IMR-90 (cell line): Measurements from ENCODE around the gene RBMS2.

ENCODE experiments used
- CEBPB ChIP-seq: IDR thresholded peaks from 2 replicates; pipeline ENCODE4 v1.6.1; 2012; ENCODE audit warnings: low read depth, low read length, improper control_type of control experiment
- CHD1 ChIP-seq: IDR thresholded peaks from 2 replicates; pipeline ENCODE4 v1.6.1; 2012; ENCODE audit warnings: low read depth, low read length, improper control_type of control experiment
- FOS ChIP-seq: fragments of 150-350 bp; IDR thresholded peaks from 2 replicates; pipeline ENCODE4 v1.6.1; 2016; ENCODE audit warnings: low read depth, low read length
- MAFK ChIP-seq: IDR thresholded peaks from 2 replicates; pipeline ENCODE4 v1.6.1; 2012; ENCODE audit warnings: low read depth, low read length, improper control_type of control experiment
- MAZ ChIP-seq: IDR thresholded peaks from 2 replicates; pipeline ENCODE4 v1.6.1; 2012; ENCODE audit warnings: low read depth, mild to moderate bottlenecking, low read length, improper control_type of control experiment, moderate library complexity, borderline replicate concordance
- NFE2L2 ChIP-seq: fragments of 150-350 bp; IDR thresholded peaks from 2 replicates; pipeline ENCODE4 v1.6.1; 2016; ENCODE audit warnings: low read depth, mild to moderate bottlenecking, low read length
- POLR2A ChIP-seq: IDR thresholded peaks from 2 replicates; pipeline ENCODE4 v1.6.1; 2012; ENCODE audit warnings: mild to moderate bottlenecking, low read depth, low read length
- RAD21 ChIP-seq: IDR thresholded peaks from 2 replicates; pipeline ENCODE4 v1.6.1; 2012; ENCODE audit warnings: low read length, improper control_type of control experiment
- SMC3 ChIP-seq: fragments of 150-350 bp; IDR thresholded peaks from 2 replicates; pipeline ENCODE4 v1.6.1; 2016; ENCODE audit warnings: low read depth, mild to moderate bottlenecking, antibody characterized with exemption, low read length, moderate library complexity
- TF ChIP-seq, protein P1 (sequence below): conservative IDR thresholded peaks from 2 replicates; pipeline ENCODE4 v1.5.1; 2012; ENCODE audit warnings: mild to moderate bottlenecking, low read depth, low read length, improper control_type of control experiment
- TF ChIP-seq, protein P2 (sequence below): fragments of 150-350 bp; IDR thresholded peaks from 2 replicates; pipeline ENCODE4 v1.6.1; 2016; ENCODE audit warnings: low read depth, mild to moderate bottlenecking, low read length, moderate library complexity, borderline replicate concordance
- TF ChIP-seq, protein P3 (sequence below): fragments of 150-350 bp; IDR thresholded peaks from 2 replicates; pipeline ENCODE4 v1.6.1; 2017; ENCODE audit warnings: mild to moderate bottlenecking, antibody characterized with exemption, low read length, low read depth

DNA sequence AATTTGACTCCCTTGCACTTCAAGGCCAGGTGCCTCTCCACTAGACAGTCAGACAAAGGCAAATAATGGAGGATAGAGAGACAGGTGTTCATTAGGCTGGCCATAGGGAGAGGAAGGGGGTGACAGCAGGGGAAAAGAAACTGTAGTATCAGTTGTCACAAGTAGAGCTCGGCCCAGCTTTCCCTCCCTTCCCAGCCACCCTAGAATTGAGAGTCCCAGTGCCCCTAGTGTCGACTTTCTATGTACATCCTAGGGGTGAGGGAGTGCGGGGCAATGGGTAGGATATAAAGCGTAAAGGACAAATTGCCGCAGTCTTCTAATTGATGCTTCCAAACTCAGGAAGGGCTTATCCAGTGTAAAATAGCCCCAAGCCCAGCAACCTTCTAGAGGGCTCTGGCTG lies 69.5 kb downstream of the RBMS2 start:
- TF ChIP-seq NFE2L2 (no peak), POLR2A (no peak), RAD21 (no peak), CEBPB (no peak), CHD1 (no peak), SMC3 (no peak), MAFK (no peak), MAZ (no peak), FOS (no peak)
- TF ChIP-seq, protein P1, sequence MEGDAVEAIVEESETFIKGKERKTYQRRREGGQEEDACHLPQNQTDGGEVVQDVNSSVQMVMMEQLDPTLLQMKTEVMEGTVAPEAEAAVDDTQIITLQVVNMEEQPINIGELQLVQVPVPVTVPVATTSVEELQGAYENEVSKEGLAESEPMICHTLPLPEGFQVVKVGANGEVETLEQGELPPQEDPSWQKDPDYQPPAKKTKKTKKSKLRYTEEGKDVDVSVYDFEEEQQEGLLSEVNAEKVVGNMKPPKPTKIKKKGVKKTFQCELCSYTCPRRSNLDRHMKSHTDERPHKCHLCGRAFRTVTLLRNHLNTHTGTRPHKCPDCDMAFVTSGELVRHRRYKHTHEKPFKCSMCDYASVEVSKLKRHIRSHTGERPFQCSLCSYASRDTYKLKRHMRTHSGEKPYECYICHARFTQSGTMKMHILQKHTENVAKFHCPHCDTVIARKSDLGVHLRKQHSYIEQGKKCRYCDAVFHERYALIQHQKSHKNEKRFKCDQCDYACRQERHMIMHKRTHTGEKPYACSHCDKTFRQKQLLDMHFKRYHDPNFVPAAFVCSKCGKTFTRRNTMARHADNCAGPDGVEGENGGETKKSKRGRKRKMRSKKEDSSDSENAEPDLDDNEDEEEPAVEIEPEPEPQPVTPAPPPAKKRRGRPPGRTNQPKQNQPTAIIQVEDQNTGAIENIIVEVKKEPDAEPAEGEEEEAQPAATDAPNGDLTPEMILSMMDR: no peak
- TF ChIP-seq, protein P2, sequence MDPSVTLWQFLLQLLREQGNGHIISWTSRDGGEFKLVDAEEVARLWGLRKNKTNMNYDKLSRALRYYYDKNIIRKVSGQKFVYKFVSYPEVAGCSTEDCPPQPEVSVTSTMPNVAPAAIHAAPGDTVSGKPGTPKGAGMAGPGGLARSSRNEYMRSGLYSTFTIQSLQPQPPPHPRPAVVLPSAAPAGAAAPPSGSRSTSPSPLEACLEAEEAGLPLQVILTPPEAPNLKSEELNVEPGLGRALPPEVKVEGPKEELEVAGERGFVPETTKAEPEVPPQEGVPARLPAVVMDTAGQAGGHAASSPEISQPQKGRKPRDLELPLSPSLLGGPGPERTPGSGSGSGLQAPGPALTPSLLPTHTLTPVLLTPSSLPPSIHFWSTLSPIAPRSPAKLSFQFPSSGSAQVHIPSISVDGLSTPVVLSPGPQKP: no peak
- TF ChIP-seq, protein P3, sequence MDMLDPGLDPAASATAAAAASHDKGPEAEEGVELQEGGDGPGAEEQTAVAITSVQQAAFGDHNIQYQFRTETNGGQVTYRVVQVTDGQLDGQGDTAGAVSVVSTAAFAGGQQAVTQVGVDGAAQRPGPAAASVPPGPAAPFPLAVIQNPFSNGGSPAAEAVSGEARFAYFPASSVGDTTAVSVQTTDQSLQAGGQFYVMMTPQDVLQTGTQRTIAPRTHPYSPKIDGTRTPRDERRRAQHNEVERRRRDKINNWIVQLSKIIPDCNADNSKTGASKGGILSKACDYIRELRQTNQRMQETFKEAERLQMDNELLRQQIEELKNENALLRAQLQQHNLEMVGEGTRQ: no peak
